Kidney glomerular epithelial cell (primary cell): ENCODE measurements around the gene PSMD9.

Experiments
- DNase-seq: peaks from one replicate; lab custom pipeline; 2025; lab: John Stamatoyannopoulos, UW

The PSMD9 gene

GRCh38 chr12:121955258-121956237 lies 67.0 kb downstream of the PSMD9 start:
- DNase-seq = no peak

- no peak for DNase-seq
These were observed 69.4 kb downstream of the PSMD9 start for GRCh38 chr12:121957861-121958515.

GRCh38 chr12:121958541-121959240 lies 70.1 kb downstream of the PSMD9 start:
- no peak for DNase-seq

GRCh38 chr12:121960541-121960940 lies 72.0 kb downstream of the PSMD9 start:
- DNase-seq = no peak

GRCh38 chr12:121961195-121961879 lies 72.7 kb downstream of the PSMD9 start:
- DNase-seq = no peak

GRCh38 chr12:121963341-121964018 lies 74.9 kb downstream of the PSMD9 start:
- DNase-seq = no peak

- peak; percentile 82 for DNase-seq
These were observed 76.4 kb downstream of the PSMD9 start for GRCh38 chr12:121964813-121965643.

- no peak for DNase-seq
These were observed 78.4 kb downstream of the PSMD9 start for GRCh38 chr12:121966959-121967358.
